Right atrium auricular region (tissue), 2 donors: ENCODE measurements around the gene RPN2. TPM values are rescaled to one million over a fixed set of nuclear protein-coding genes. Genes with fewer than 3 reads are reported as not detected.
A peak's percentile ranks its signal among the peaks of the same experiment; 100 is the strongest.

Experiments used
- DNase-seq: peaks from one replicate; pipeline ENCODE4 v3.0.0-alpha.2; 2019; ENCODE audit warnings: low spot score
- H3K27ac ChIP-seq, 2 donors: fragments of 200-600 bp; sonication (generic); 1 replicate in 1 of 2; 2 replicates in 1 of 2; pipeline ENCODE4 v1.5.1; 2016 to 2019
- H3K27me3 ChIP-seq, 2 donors: fragments of 200-600 bp; sonication (generic); one replicate each; pipeline versions ENCODE4 v1.5.1 to v1.6.0; 2017 to 2019
- H3K36me3 ChIP-seq: fragments of 200-600 bp; sonication (generic); one replicate; pipeline ENCODE4 v1.5.1; 2016
- H3K4me1 ChIP-seq, 2 donors: fragments of 200-600 bp; sonication (generic); one replicate each; pipeline versions ENCODE4 v1.5.1 to v1.6.0; 2017 to 2019
- H3K4me3 ChIP-seq, 2 donors: fragments of 200-600 bp; sonication (generic); 1 replicate in 1 of 2; 2 replicates in 1 of 2; pipeline ENCODE4 v1.5.1; 2017 to 2019; ENCODE audit warnings: mild to moderate bottlenecking in 1 of 2, moderate library complexity in 1 of 2
- H3K9me3 ChIP-seq, 2 donors: fragments of 200-600 bp; sonication (generic); one replicate each; pipeline ENCODE4 v1.5.1; 2019
- total RNA-seq, 2 donors: library from RNA; depleted of rRNA; stranded (reverse); fragments of >200 nt; gene quantifications; one replicate each; pipeline ENCODE4 v1.1.0, GENCODE V29; 2016
- TF ChIP-seq, protein P1 (sequence below), 2 donors: fragments of 200-600 bp; sonication (generic); IDR thresholded peaks; one replicate each; pipeline ENCODE4 v1.5.1; 2019; ENCODE audit warnings: antibody characterized with exemption in 2 of 2

Gene RPN2
- total RNA-seq, 2 donors from 2014 or later, result 126 to 129 TPM

DNA sequence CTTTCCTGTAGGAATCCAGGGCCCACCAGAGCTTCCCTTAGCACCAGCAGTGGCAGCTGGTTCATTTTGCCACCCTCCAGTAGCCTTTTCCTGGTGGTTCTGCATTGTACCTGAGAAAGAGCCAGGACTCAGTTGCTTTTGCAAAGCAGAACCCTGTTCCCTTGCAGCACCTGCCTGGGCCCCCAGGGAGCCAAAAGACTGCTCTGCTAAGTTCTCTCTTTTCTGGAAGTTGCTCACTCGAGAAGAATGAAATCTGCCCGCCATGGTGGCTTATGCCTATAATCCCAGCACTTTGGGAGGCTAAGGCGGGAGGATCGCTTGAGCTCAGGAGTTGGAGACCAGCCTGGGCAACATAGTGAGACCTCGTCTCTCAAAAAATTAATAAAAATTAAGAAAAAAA is 58.5 kb downstream of the RPN2 start:
- DNase-seq, result no peak
- no peak overlapping the region for H3K4me3 ChIP-seq
- H3K9me3 ChIP-seq, result no peaks in the 10 kb centered on the region
- H3K36me3 ChIP-seq, result peaks cover 96% of the 10 kb centered on the region
- H3K4me1 ChIP-seq, result peaks cover 0 to 26% of the 10 kb centered on the region in 2 donors
- no peak overlapping the region for H3K27ac ChIP-seq
- no peaks in the 10 kb centered on the region for H3K27me3 ChIP-seq
- TF ChIP-seq, protein P1, sequence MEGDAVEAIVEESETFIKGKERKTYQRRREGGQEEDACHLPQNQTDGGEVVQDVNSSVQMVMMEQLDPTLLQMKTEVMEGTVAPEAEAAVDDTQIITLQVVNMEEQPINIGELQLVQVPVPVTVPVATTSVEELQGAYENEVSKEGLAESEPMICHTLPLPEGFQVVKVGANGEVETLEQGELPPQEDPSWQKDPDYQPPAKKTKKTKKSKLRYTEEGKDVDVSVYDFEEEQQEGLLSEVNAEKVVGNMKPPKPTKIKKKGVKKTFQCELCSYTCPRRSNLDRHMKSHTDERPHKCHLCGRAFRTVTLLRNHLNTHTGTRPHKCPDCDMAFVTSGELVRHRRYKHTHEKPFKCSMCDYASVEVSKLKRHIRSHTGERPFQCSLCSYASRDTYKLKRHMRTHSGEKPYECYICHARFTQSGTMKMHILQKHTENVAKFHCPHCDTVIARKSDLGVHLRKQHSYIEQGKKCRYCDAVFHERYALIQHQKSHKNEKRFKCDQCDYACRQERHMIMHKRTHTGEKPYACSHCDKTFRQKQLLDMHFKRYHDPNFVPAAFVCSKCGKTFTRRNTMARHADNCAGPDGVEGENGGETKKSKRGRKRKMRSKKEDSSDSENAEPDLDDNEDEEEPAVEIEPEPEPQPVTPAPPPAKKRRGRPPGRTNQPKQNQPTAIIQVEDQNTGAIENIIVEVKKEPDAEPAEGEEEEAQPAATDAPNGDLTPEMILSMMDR (IDR thresholded peaks at IDR 0.05), result no peak

GRCh38 chr20:37238426-37238825 is 59.3 kb downstream of the RPN2 start:
- Histone ChIP-seq H3K27me3 (no peaks in the 10 kb centered on the region), H3K36me3 (peaks cover 89% of the 10 kb centered on the region), H3K27ac (peak overlapping the region; percentile 2 to 5), H3K4me1 (peaks cover 0 to 28% of the 10 kb centered on the region in 2 donors), H3K9me3 (no peaks in the 10 kb centered on the region), H3K4me3 (no peak overlapping the region)
- DNase-seq, result no peak
- TF ChIP-seq, protein P1 (IDR thresholded peaks at IDR 0.05), result no peak

GRCh38 chr20:37238935-37239451 is 59.9 kb downstream of the RPN2 start:
- no peak overlapping the region for H3K4me3 ChIP-seq
- DNase-seq, result no peak
- no peaks in the 10 kb centered on the region for H3K27me3 ChIP-seq
- H3K4me1 ChIP-seq, result peaks cover 0 to 34% of the 10 kb centered on the region in 2 donors
- H3K36me3 ChIP-seq, result peaks cover 83% of the 10 kb centered on the region
- peak overlapping the region; percentile 5 to 42 for H3K27ac ChIP-seq
- H3K9me3 ChIP-seq, result no peaks in the 10 kb centered on the region
- TF ChIP-seq, protein P1 (IDR thresholded peaks at IDR 0.05), result no peak

GRCh38 chr20:37240337-37241067 is 61.4 kb downstream of the RPN2 start:
- H3K4me1 ChIP-seq, result peaks cover 0 to 38% of the 10 kb centered on the region in 2 donors
- peaks cover 68% of the 10 kb centered on the region for H3K36me3 ChIP-seq
- TF ChIP-seq, protein P1 (IDR thresholded peaks at IDR 0.05), result no peak
- no peak for DNase-seq
- H3K4me3 ChIP-seq, result no peak overlapping the region
- peak overlapping the region in 1 of 2 donors; percentile 28 for H3K27ac ChIP-seq
- H3K27me3 ChIP-seq, result no peaks in the 10 kb centered on the region
- no peaks in the 10 kb centered on the region for H3K9me3 ChIP-seq

DNA sequence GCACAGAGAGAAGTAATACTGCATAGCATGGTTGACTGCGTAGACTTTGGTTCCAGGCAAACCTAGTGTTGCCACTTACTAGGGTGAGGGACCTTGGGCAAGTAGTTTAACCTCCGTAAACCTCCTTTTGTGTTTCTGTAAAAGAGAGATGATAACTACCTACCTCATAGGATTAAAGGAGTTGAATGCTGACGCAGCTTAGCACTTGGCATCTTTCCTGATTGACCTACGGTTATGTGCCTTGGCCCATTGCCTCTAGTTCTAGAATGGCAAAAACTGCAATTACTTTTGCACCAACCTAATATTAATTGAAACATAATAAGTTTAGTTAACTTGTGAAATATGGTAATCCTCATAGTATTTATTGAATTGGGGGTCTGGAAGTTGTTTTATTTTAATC is 63.4 kb downstream of the RPN2 start:
- no peaks in the 10 kb centered on the region for H3K27me3 ChIP-seq
- DNase-seq, result no peak
- no peak overlapping the region for H3K4me3 ChIP-seq
- peaks cover 49% of the 10 kb centered on the region for H3K36me3 ChIP-seq
- H3K9me3 ChIP-seq, result no peaks in the 10 kb centered on the region
- H3K4me1 ChIP-seq, result peaks cover 0 to 32% of the 10 kb centered on the region in 2 donors
- H3K27ac ChIP-seq, result no peak overlapping the region
- TF ChIP-seq, protein P1 (IDR thresholded peaks at IDR 0.05), result no peak
